HEK293T (cell line): ENCODE data around the gene MESD.

Source experiments
- CTCF ChIA-PET: fragments of 350-600 bp; formaldehyde crosslinking; extraction: SDS; loops from one replicate; lab custom pipeline; 2021; ENCODE audit warnings: antibody characterized with exemption, inconsistent platforms; lab: Yijun Ruan, JAX
- POLR2A ChIA-PET: fragments of 350-600 bp; formaldehyde crosslinking; extraction: SDS; loops from one replicate; lab custom pipeline; 2020; ENCODE audit warnings: antibody characterized with exemption, inconsistent platforms; lab: Yijun Ruan, JAX
- DNase-seq: peaks from one replicate; pipeline ENCODE4 v3.0.0; 2012; ENCODE audit warnings: mixed read lengths; ENCODE audit errors: extremely low spot score
- ARNT ChIP-seq: fragments of 450-650 bp; IDR thresholded peaks from 2 replicates; pipeline ENCODE4 v1.6.1; 2017; ENCODE audit warnings: mild to moderate bottlenecking
- BHLHE40 ChIP-seq: fragments of 450-650 bp; IDR thresholded peaks from 2 replicates; pipeline ENCODE4 v1.6.1; 2016; ENCODE audit warnings: mild to moderate bottlenecking, moderate library complexity, borderline replicate concordance
- CTBP1 ChIP-seq: fragments of 450-650 bp; IDR thresholded peaks from 2 replicates; pipeline ENCODE4 v1.6.1; 2016; ENCODE audit warnings: borderline replicate concordance
- ELF4 ChIP-seq: fragments of 450-650 bp; IDR thresholded peaks from 2 replicates; pipeline ENCODE4 v1.6.1; 2017; ENCODE audit warnings: antibody characterized with exemption
- FOXA1 ChIP-seq: fragments of 450-650 bp; IDR thresholded peaks from 2 replicates; pipeline ENCODE4 v1.6.1; 2016; ENCODE audit warnings: mild to moderate bottlenecking
- FOXK2 ChIP-seq: fragments of 450-650 bp; IDR thresholded peaks from 2 replicates; pipeline ENCODE4 v1.6.1; 2016; ENCODE audit warnings: mild to moderate bottlenecking
- FOXM1 ChIP-seq: fragments of 450-650 bp; IDR thresholded peaks from 2 replicates; pipeline ENCODE4 v1.6.1; 2017; ENCODE audit warnings: mild to moderate bottlenecking, borderline replicate concordance
- HDGF ChIP-seq: fragments of 450-650 bp; IDR thresholded peaks from 2 replicates; pipeline ENCODE4 v1.6.1; 2017; ENCODE audit warnings: antibody characterized with exemption, borderline replicate concordance
- L3MBTL2 ChIP-seq: fragments of 450-650 bp; conservative IDR thresholded peaks from 2 replicates; pipeline ENCODE4 v1.6.1; 2016; ENCODE audit warnings: mild to moderate bottlenecking
- LEF1 ChIP-seq: fragments of 450-650 bp; IDR thresholded peaks from 2 replicates; pipeline ENCODE4 v1.6.1; 2017; ENCODE audit warnings: mild to moderate bottlenecking, borderline replicate concordance
- NFRKB ChIP-seq: fragments of 450-650 bp; IDR thresholded peaks from 2 replicates; pipeline ENCODE4 v1.6.1; 2016; ENCODE audit warnings: mild to moderate bottlenecking, moderate library complexity
- SP1 ChIP-seq: fragments of 450-650 bp; IDR thresholded peaks from 2 replicates; pipeline ENCODE4 v1.6.1; 2017
- SUZ12 ChIP-seq: fragments of 450-650 bp; IDR thresholded peaks from 2 replicates; pipeline ENCODE4 v1.6.1; 2016; ENCODE audit warnings: mild to moderate bottlenecking
- TARDBP ChIP-seq: fragments of 450-650 bp; IDR thresholded peaks from 2 replicates; pipeline ENCODE4 v1.6.1; 2016
- ZNF384 ChIP-seq: fragments of 450-650 bp; IDR thresholded peaks from 2 replicates; pipeline ENCODE4 v1.6.1; 2016
- TF ChIP-seq, protein P1 (sequence below): fragments of 450-650 bp; IDR thresholded peaks from 2 replicates; pipeline ENCODE4 v1.6.1; 2016

Gene MESD

DNA sequence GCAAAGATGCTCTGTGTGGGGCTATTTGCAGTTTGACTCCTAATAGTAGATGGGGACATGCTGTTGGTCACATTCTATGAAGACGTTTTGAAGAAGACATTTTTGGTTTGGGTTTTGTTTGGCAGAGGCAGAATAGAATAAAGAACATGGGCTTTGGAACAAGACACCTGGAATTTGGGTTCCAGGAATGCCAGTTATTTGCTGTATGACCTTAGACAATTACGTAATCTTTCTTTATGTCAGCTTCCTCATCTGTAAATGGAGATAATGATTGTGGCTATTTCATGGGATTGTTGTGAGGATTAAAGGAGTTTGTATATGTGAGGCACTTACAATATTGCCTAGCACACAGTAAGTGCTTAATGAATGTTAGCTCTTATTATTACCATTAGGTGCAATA is 91.6 kb downstream of the MESD start:
- ChIA-PET CTCF (no interaction called here), POLR2A (no interaction called here)
- DNase-seq = no peak
- TF ChIP-seq FOXM1 (no peak), NFRKB (no peak), TARDBP (no peak), ZNF384 (no peak), SP1 (no peak), SUZ12 (no peak), BHLHE40 (no peak), LEF1 (no peak), CTBP1 (no peak), L3MBTL2 (no peak), ELF4 (no peak), HDGF (no peak), FOXK2 (no peak), ARNT (no peak), FOXA1 (no peak)
- TF ChIP-seq, protein P1, sequence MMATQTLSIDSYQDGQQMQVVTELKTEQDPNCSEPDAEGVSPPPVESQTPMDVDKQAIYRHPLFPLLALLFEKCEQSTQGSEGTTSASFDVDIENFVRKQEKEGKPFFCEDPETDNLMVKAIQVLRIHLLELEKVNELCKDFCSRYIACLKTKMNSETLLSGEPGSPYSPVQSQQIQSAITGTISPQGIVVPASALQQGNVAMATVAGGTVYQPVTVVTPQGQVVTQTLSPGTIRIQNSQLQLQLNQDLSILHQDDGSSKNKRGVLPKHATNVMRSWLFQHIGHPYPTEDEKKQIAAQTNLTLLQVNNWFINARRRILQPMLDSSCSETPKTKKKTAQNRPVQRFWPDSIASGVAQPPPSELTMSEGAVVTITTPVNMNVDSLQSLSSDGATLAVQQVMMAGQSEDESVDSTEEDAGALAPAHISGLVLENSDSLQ = no peak
